Activated CD4-positive, alpha-beta T cell treated with anti-CD3 and anti-CD28 coated beads, Interleukin-2, amount 10 ng/mL, durations not matched to agents 7 days and 5 days (primary cell): Measurements from ENCODE around the gene PRAMEF4. TPM values are rescaled to one million over a fixed set of nuclear protein-coding genes. Genes with fewer than 3 reads are reported as not detected.
"Not testable (repeated sequence)": the region's sequence is repeated elsewhere in the genome, so short reads cannot be mapped to it uniquely, and the experiment has no call there.

Experiments used
- CTCF ChIA-PET: fragments of 350-600 bp; sonication (Branson Sonifier 250); formaldehyde crosslinking; loops from one replicate; lab custom pipeline; 2021; ENCODE audit warnings: antibody characterized with exemption; lab: Charles Lee
- POLR2A ChIA-PET: fragments of 350-600 bp; sonication (Branson Sonifier 250); formaldehyde crosslinking; loops from one replicate; lab custom pipeline; 2021; ENCODE audit warnings: antibody characterized with exemption; lab: Charles Lee
- DNase-seq: peaks from one replicate; pipeline ENCODE4 v3.0.0-alpha.2; 2020
- H3K27ac Mint-ChIP-seq: one replicate; pipeline ENCODE4 v1.8.0; 2021; ENCODE audit warnings: mild to moderate bottlenecking, moderate library complexity, mixed read lengths
- H3K27me3 Mint-ChIP-seq: one replicate; pipeline ENCODE4 v1.8.0; 2021; ENCODE audit warnings: mixed read lengths
- H3K36me3 Mint-ChIP-seq: one replicate; pipeline ENCODE4 v1.8.0; 2021; ENCODE audit warnings: low read depth, mixed read lengths
- H3K4me1 Mint-ChIP-seq: one replicate; pipeline ENCODE4 v1.8.0; 2021; ENCODE audit warnings: mixed read lengths
- H3K4me3 Mint-ChIP-seq: one replicate; pipeline ENCODE4 v1.8.0; 2021; ENCODE audit warnings: mild to moderate bottlenecking, moderate library complexity, mixed read lengths
- H3K9me3 Mint-ChIP-seq: one replicate; pipeline ENCODE4 v1.8.0; 2021; ENCODE audit warnings: mixed read lengths
- total RNA-seq, 2 experiments: library from RNA; stranded (reverse); gene quantifications; one replicate each; pipeline ENCODE4 v1.2.3, GENCODE V29; 2021

Gene PRAMEF4
- not detected for total RNA-seq

GRCh38 chr1:12886101-12886500, at the start of gene PRAMEF4:
PRAMEF4 (minus strand) TSS chr1:12886201; CDS start chr1:12883394, 2,807 bp downstream.
- H3K9me3 Mint-ChIP-seq, CTCF ChIA-PET, POLR2A ChIA-PET, H3K27me3 Mint-ChIP-seq, H3K27ac Mint-ChIP-seq, DNase-seq, H3K4me3 Mint-ChIP-seq, H3K4me1 Mint-ChIP-seq, H3K36me3 Mint-ChIP-seq: not testable (repeated sequence)

- H3K27me3 Mint-ChIP-seq, H3K4me1 Mint-ChIP-seq, H3K9me3 Mint-ChIP-seq, CTCF ChIA-PET, H3K36me3 Mint-ChIP-seq, H3K27ac Mint-ChIP-seq, POLR2A ChIA-PET, H3K4me3 Mint-ChIP-seq, DNase-seq: not testable (repeated sequence)
Measured at GRCh38 chr1:12924368-12924767, 38.4 kb upstream of the PRAMEF4 start.

DNA sequence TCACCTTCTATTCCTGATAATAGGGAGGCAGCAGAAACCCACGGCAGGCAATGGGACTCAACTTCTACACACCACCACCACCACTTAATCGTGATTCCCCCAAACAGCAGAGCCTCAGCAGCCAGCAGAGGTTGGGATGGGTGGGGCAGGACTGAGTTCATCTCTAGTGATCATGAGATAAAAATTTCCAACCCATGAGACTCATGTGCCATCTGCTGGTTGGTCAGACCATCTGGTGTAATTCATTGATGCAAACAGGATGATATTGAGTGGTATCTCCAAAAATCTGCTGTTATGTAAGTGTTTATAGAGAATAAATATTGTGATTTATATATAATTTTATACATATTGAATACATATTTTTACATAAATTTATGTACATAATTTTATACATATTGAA, 35.7 kb upstream of the PRAMEF4 start:
- H3K4me3 Mint-ChIP-seq, H3K9me3 Mint-ChIP-seq, DNase-seq, H3K27ac Mint-ChIP-seq, POLR2A ChIA-PET, H3K4me1 Mint-ChIP-seq, CTCF ChIA-PET, H3K27me3 Mint-ChIP-seq, H3K36me3 Mint-ChIP-seq: not testable (repeated sequence)

GRCh38 chr1:12916310-12916709, 30.3 kb upstream of the PRAMEF4 start, which contains the start of gene PRAMEF7:
PRAMEF7 (plus strand) TSS chr1:12916610; CDS start chr1:12917693, 1,083 bp downstream.
- H3K36me3 Mint-ChIP-seq, H3K9me3 Mint-ChIP-seq, H3K27me3 Mint-ChIP-seq, POLR2A ChIA-PET, H3K4me1 Mint-ChIP-seq, CTCF ChIA-PET, H3K27ac Mint-ChIP-seq, H3K4me3 Mint-ChIP-seq, DNase-seq: not testable (repeated sequence)

DNA sequence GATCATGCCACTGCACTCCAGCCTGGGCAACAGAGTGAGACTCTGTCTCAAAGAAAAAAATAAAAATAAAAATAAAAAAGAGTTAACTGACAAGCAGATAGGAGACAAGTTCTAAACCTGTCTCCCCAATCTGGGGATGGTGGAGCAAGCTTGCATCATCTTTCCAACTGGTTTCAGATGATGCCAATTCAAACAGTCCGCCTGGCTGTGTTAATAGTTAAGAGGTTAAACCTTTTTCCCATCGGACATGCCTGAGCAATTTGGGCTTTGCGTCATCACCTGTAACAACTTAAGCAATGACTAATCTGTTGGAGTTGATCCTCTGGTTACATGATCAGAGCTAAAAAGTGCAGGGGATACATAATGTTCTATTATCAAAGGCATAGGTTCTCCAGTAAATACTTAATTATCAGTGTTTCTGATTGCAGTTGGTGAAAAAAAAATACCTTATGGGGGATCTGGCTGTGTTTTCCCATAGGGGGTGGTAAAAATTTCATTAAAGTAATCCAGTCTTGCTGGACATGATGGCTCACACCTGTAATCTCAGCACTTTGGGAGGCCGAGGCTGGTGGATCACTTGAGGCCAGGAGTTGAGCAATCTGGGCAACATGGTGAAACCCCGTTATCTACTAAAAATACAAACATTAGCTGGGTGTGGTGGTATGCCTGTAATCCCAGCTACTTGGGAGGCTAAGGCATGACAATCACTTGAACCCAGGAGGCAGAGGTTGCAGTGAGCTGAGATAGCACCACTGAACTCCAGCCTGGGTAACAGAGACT, 18.0 kb upstream of the PRAMEF4 start:
- DNase-seq, H3K9me3 Mint-ChIP-seq, H3K27ac Mint-ChIP-seq, H3K4me1 Mint-ChIP-seq, H3K27me3 Mint-ChIP-seq, CTCF ChIA-PET, POLR2A ChIA-PET, H3K36me3 Mint-ChIP-seq, H3K4me3 Mint-ChIP-seq: not testable (repeated sequence)

DNA sequence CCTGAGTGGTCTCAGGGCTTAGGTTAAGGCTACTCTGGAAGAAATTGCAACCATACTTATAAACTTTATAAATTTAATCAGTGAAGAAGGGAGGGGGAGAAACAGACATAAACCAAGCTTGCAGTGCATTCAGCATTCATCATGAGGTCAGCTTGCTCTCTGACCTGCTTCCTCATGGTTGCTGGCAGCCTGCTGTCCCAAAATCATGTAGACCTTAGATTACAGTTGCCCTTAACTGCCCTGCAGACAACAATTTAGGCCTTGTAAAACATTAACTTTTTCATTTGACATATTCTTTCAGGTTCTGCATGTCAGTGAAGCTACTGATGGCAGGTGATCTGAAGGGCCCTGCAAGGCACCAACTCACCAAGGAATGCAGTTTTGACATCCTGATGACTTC, 13.2 kb upstream of the PRAMEF4 start:
- H3K27ac Mint-ChIP-seq, H3K4me1 Mint-ChIP-seq, H3K9me3 Mint-ChIP-seq, H3K27me3 Mint-ChIP-seq, POLR2A ChIA-PET, DNase-seq, H3K36me3 Mint-ChIP-seq, CTCF ChIA-PET, H3K4me3 Mint-ChIP-seq: not testable (repeated sequence)

DNA sequence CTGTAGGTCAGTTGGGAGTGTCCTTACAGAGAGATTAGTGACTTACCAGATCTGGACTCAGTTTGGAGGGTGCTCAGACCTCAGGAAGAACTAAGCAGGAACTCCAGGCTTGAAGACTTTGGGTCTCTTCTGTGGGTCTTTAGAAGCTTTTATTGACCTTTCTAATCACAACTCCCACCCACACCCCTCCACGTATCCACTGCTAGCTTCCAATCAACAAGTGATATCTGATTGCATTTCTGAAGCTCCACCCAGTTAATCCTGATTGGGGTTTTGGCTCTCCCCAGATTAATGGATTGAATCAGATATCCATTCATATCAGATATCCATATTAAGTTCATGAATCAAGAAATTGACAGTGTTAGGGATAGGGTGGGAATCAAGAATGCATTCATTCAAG, 12.2 kb upstream of the PRAMEF4 start, which contains the start of gene PRAMEF10:
PRAMEF10 (minus strand) TSS at position 101 of the 400 bp plus-strand sequence. CDS start 2,423 bp downstream, outside the sequence.
- CTCF ChIA-PET, DNase-seq, H3K27ac Mint-ChIP-seq, H3K4me3 Mint-ChIP-seq, H3K4me1 Mint-ChIP-seq, H3K27me3 Mint-ChIP-seq, POLR2A ChIA-PET, H3K36me3 Mint-ChIP-seq, H3K9me3 Mint-ChIP-seq: not testable (repeated sequence)

GRCh38 chr1:12878453-12878852, 7.5 kb downstream of the PRAMEF4 start:
- POLR2A ChIA-PET, result not testable (repeated sequence)

GRCh38 chr1:12863131-12863880, 22.7 kb downstream of the PRAMEF4 start:
- not testable (repeated sequence) for H3K4me3 Mint-ChIP-seq, H3K27ac Mint-ChIP-seq, H3K36me3 Mint-ChIP-seq

More at GRCh38 chr1:12878453-12878852, 7.5 kb downstream of the PRAMEF4 start:
- not testable (repeated sequence) for H3K36me3 Mint-ChIP-seq, H3K9me3 Mint-ChIP-seq, H3K27me3 Mint-ChIP-seq, H3K4me1 Mint-ChIP-seq, H3K27ac Mint-ChIP-seq, H3K4me3 Mint-ChIP-seq, DNase-seq
- CTCF ChIA-PET, result interaction anchor here (0.6 kb wide), 1 partner anchor 616 kb away, joined by 4 read pairs; no protein-coding TSS in a partner anchor

DNA sequence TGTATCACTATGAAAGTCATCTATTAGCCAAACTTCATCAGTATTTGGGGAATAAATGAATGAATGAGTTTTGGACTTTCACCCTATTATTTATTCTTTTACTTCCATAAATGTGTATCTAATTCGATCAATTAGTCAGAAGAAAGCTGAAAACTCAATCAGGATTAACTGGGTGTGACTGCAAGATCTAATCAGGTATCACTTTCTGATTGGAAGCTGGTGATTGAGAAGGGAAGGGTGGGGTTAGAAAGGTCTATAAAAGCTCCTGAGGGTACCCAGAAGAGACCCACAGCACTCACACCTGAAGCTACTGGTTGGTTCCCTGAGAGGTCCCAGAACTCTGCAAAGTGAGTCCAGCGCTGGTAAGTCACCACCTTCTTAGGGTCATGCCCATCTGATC, 29.2 kb downstream of the PRAMEF4 start, which contains the start of gene PRAMEF2:
PRAMEF2 (plus strand) TSS at position 301 of the 400 bp plus-strand sequence. CDS start 1,924 bp downstream, outside the sequence.
- DNase-seq, H3K9me3 Mint-ChIP-seq, H3K4me3 Mint-ChIP-seq, H3K4me1 Mint-ChIP-seq, H3K36me3 Mint-ChIP-seq, H3K27me3 Mint-ChIP-seq, POLR2A ChIA-PET, H3K27ac Mint-ChIP-seq: not testable (repeated sequence)
- CTCF ChIA-PET, result interaction anchor here (0.6 kb wide), 1 partner anchor 604 kb away, joined by 5 read pairs; no protein-coding TSS in a partner anchor

More at GRCh38 chr1:12863131-12863880, 22.7 kb downstream of the PRAMEF4 start:
- DNase-seq, CTCF ChIA-PET, POLR2A ChIA-PET, H3K27me3 Mint-ChIP-seq, H3K9me3 Mint-ChIP-seq, H3K4me1 Mint-ChIP-seq: not testable (repeated sequence)

GRCh38 chr1:12851779-12852178, 34.2 kb downstream of the PRAMEF4 start:
- POLR2A ChIA-PET, result no interaction called here
- Mint-ChIP-seq H3K27ac (no peak overlapping the region), H3K4me1 (no peaks in the 10 kb centered on the region)

GRCh38 chr1:12848620-12849019, 37.4 kb downstream of the PRAMEF4 start, which contains the start of gene HNRNPCL1:
HNRNPCL1 (minus strand) TSS chr1:12848720; CDS start chr1:12848289, 431 bp downstream.
- H3K36me3 Mint-ChIP-seq, H3K4me1 Mint-ChIP-seq, H3K27me3 Mint-ChIP-seq, H3K9me3 Mint-ChIP-seq, H3K27ac Mint-ChIP-seq, POLR2A ChIA-PET, CTCF ChIA-PET, DNase-seq, H3K4me3 Mint-ChIP-seq: not testable (repeated sequence)

More at GRCh38 chr1:12851779-12852178, 34.2 kb downstream of the PRAMEF4 start:
- Mint-ChIP-seq H3K27me3 (peaks cover 6% of the 10 kb centered on the region), H3K4me3 (no peak overlapping the region), H3K36me3 (no peaks in the 10 kb centered on the region), H3K9me3 (peaks cover 4% of the 10 kb centered on the region)
- CTCF ChIA-PET, result no interaction called here
- DNase-seq, result no peak

- H3K4me1 Mint-ChIP-seq, DNase-seq, CTCF ChIA-PET, H3K4me3 Mint-ChIP-seq, H3K9me3 Mint-ChIP-seq, POLR2A ChIA-PET, H3K36me3 Mint-ChIP-seq, H3K27me3 Mint-ChIP-seq, H3K27ac Mint-ChIP-seq: not testable (repeated sequence)
Measured at GRCh38 chr1:12833251-12833650, 52.8 kb downstream of the PRAMEF4 start.
